Suprapubic skin (tissue), 4 donors: ENCODE data around the gene RIPOR3. TPM values are rescaled to one million over a fixed set of nuclear protein-coding genes. Genes with fewer than 3 reads are reported as not detected.

Source experiments
- DNase-seq, 2 donors: peaks; one replicate each; pipeline ENCODE4 v3.0.0-alpha.2; 2019; ENCODE audit warnings: low spot score in 2 of 2
- H3K27ac ChIP-seq: fragments of 200-600 bp; sonication (generic); one replicate; pipeline ENCODE4 v1.5.1; 2019
- H3K27me3 ChIP-seq: fragments of 200-600 bp; sonication (generic); one replicate; pipeline ENCODE4 v1.5.1; 2019
- H3K36me3 ChIP-seq: fragments of 200-600 bp; sonication (generic); one replicate; pipeline ENCODE4 v1.5.1; 2019
- H3K4me1 ChIP-seq: fragments of 200-600 bp; sonication (generic); one replicate; pipeline ENCODE4 v1.5.1; 2019
- H3K4me3 ChIP-seq: fragments of 200-600 bp; sonication (generic); one replicate; pipeline ENCODE4 v1.5.1; 2019; ENCODE audit warnings: mild to moderate bottlenecking
- H3K9me3 ChIP-seq: fragments of 200-600 bp; sonication (generic); one replicate; pipeline ENCODE4 v1.5.1; 2019
- CTCF ChIP-seq, 2 donors: fragments of 200-600 bp in 1 of 2; fragments of 450-650 bp in 1 of 2; sonication (generic) in 1 of 2; IDR thresholded peaks; one replicate each; pipeline ENCODE4 v1.5.1; 2016 to 2019; ENCODE audit warnings: antibody characterized with exemption in 2 of 2, mild to moderate bottlenecking in 1 of 2, moderate library complexity in 1 of 2
- EP300 ChIP-seq: sonication (generic); formaldehyde crosslinking; IDR thresholded peaks from one replicate; pipeline ENCODE4 v1.6.1; 2017; ENCODE audit warnings: antibody characterized with exemption
- POLR2A ChIP-seq, 2 donors: fragments of 450-650 bp; IDR thresholded peaks; one replicate each; pipeline ENCODE4 v1.6.1; 2017; ENCODE audit warnings: antibody characterized with exemption in 2 of 2, mild to moderate bottlenecking in 2 of 2, moderate library complexity in 2 of 2
- POLR2AphosphoS5 ChIP-seq, 3 donors: sonication (generic); formaldehyde crosslinking; IDR thresholded peaks; one replicate each; pipeline ENCODE4 v1.6.1; 2017; ENCODE audit warnings: antibody characterized with exemption in 3 of 3
- WGBS: methylation state at CpG from one replicate; pipeline ENCODE4 v1.1.5; 2018; 5-methylcytosine and 5-hydroxymethylcytosine counted together
- total RNA-seq, 4 donors: library from RNA; depleted of rRNA; stranded (reverse); fragments of >200 nt; gene quantifications; one replicate each; pipeline ENCODE4 v1.1.0, GENCODE V29; 2016

Gene RIPOR3
- total RNA-seq, 4 donors from 2014 or later: 3.3 to 10.1 (median 5.3) TPM

- 38% methylated on average over 10 of the region's 10 CpGs for WGBS
Observed at GRCh38 chr20:50658804-50659380, 32.5 kb downstream of the RIPOR3 start.

GRCh38 chr20:50655311-50655880 lies 35.9 kb downstream of the RIPOR3 start:
- Histone ChIP-seq H3K4me3 (no peak overlapping the region), H3K4me1 (peaks cover 20% of the 10 kb centered on the region), H3K27me3 (no peaks in the 10 kb centered on the region), H3K36me3 (no peaks in the 10 kb centered on the region), H3K27ac (peak overlapping the region; percentile 76), H3K9me3 (no peaks in the 10 kb centered on the region)
- peak; percentile 81 to 85 for DNase-seq
- 51% methylated on average over 16 of the region's 16 CpGs for WGBS
- TF ChIP-seq POLR2AphosphoS5 (IDR thresholded peaks at IDR 0.05) (peak in 2 of 3 donors; percentile 61 to 80), POLR2A (IDR thresholded peaks at IDR 0.05) (no peak)

More at GRCh38 chr20:50658804-50659380, 32.5 kb downstream of the RIPOR3 start:
- DNase-seq: no peak
- Histone ChIP-seq H3K27me3 (no peaks in the 10 kb centered on the region), H3K27ac (peak overlapping the region; percentile 40), H3K4me3 (no peak overlapping the region), H3K36me3 (no peaks in the 10 kb centered on the region), H3K9me3 (no peaks in the 10 kb centered on the region), H3K4me1 (peaks cover 33% of the 10 kb centered on the region)
- TF ChIP-seq POLR2AphosphoS5 (IDR thresholded peaks at IDR 0.05) (peak in 1 of 3 donors; percentile 16), POLR2A (IDR thresholded peaks at IDR 0.05) (no peak)

DNA sequence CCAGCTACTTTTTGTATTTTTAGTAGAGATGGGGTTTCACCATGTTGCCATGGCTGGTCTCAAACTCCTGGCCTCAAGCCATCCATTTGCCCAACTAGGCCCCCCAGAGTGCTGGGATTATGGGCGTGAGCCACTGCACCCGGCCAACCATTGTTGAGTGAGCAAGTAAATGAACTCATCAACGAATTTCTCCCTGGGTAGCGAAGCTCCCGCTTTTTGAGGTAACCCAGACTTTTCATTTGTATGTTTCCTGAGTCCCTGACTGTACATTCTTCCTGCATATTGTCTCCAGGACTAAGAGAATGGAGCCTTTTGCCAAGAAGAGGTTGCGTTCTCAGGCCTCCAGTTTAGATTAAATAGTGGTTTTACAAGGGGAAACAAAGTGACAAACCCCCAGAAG lies 36.4 kb downstream of the RIPOR3 start:
- DNase-seq: no peak
- TF ChIP-seq POLR2A (IDR thresholded peaks at IDR 0.05): no peak
- no peak for TF ChIP-seq EP300
- no peak for TF ChIP-seq POLR2AphosphoS5 (IDR thresholded peaks at IDR 0.05)
- TF ChIP-seq CTCF (IDR thresholded peaks at IDR 0.05): no peak
- 66% methylated on average over 6 of the region's 6 CpGs for WGBS
- no peak overlapping the region for H3K4me3 ChIP-seq
- H3K36me3 ChIP-seq: no peaks in the 10 kb centered on the region
- H3K27ac ChIP-seq: peak overlapping the region; percentile 76
- H3K27me3 ChIP-seq: no peaks in the 10 kb centered on the region
- H3K4me1 ChIP-seq: peaks cover 20% of the 10 kb centered on the region
- no peaks in the 10 kb centered on the region for H3K9me3 ChIP-seq

GRCh38 chr20:50652702-50653294 lies 38.5 kb downstream of the RIPOR3 start:
- Histone ChIP-seq H3K4me3 (no peak overlapping the region), H3K36me3 (no peaks in the 10 kb centered on the region), H3K9me3 (no peaks in the 10 kb centered on the region), H3K4me1 (peaks cover 9% of the 10 kb centered on the region), H3K27ac (no peak overlapping the region), H3K27me3 (no peaks in the 10 kb centered on the region)
- TF ChIP-seq POLR2AphosphoS5 (IDR thresholded peaks at IDR 0.05) (no peak), EP300 (no peak), POLR2A (IDR thresholded peaks at IDR 0.05) (no peak), CTCF (IDR thresholded peaks at IDR 0.05) (no peak)
- DNase-seq: no peak
- WGBS: 84% methylated on average over 11 of the region's 11 CpGs

DNA sequence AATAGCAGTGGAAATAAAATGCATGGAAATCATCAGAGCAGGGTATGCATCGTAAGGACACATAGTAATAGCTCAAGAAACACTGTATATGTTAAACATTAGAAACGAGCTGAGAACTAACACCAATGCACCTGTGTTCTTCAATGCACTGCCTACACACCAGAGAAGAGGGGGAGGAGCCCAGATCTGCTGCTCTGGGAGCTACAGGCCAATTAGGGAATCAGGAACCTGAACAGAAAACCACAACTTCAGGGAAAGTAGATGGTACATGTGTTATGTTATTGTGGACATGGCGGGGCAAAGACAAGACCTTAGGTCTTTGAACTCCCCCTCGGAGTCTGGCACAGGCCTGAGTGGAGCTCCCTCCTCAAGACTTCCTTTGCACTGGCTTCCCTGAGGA lies 39.7 kb downstream of the RIPOR3 start:
- H3K36me3 ChIP-seq: no peaks in the 10 kb centered on the region
- no peak overlapping the region for H3K27ac ChIP-seq
- WGBS: 92% methylated on average over 4 of the region's 4 CpGs
- no peaks in the 10 kb centered on the region for H3K27me3 ChIP-seq
- H3K9me3 ChIP-seq: no peaks in the 10 kb centered on the region
- no peak overlapping the region for H3K4me3 ChIP-seq
- TF ChIP-seq POLR2A (IDR thresholded peaks at IDR 0.05): no peak
- no peak for TF ChIP-seq CTCF (IDR thresholded peaks at IDR 0.05)
- H3K4me1 ChIP-seq: peaks cover 9% of the 10 kb centered on the region
- no peak for DNase-seq

GRCh38 chr20:50649590-50649989 lies 41.8 kb downstream of the RIPOR3 start:
- Histone ChIP-seq H3K4me1 (peaks cover 10% of the 10 kb centered on the region), H3K9me3 (no peaks in the 10 kb centered on the region), H3K36me3 (no peaks in the 10 kb centered on the region), H3K27me3 (no peaks in the 10 kb centered on the region), H3K4me3 (no peak overlapping the region), H3K27ac (no peak overlapping the region)
- TF ChIP-seq CTCF (IDR thresholded peaks at IDR 0.05): no peak
- no peak for TF ChIP-seq EP300
- TF ChIP-seq POLR2A (IDR thresholded peaks at IDR 0.05): no peak
- no peak for TF ChIP-seq POLR2AphosphoS5 (IDR thresholded peaks at IDR 0.05)
- WGBS: 51% methylated on average over 4 of the region's 5 CpGs
- DNase-seq: no peak
